ENCODE results near the gene FTO.

- TF ChIP-seq POLR2AphosphoS5 (IDR thresholded peaks at IDR 0.05; ENCODE audit: low read depth, low read length) (no peak), REST (IDR thresholded peaks at IDR 0.05; ENCODE audit: insufficient read depth in 1 of 2, low read depth in 2 of 2, low read length in 2 of 2) (no peak), TAF1 (IDR thresholded peaks at IDR 0.05; ENCODE audit: borderline replicate concordance, insufficient read depth, low read length) (no peak), FOXP2 (optimal IDR thresholded peaks at IDR 0.05; ENCODE audit: borderline replicate concordance, extremely low read depth, extremely low read length, insufficient read depth) (no peak)
These were observed 195.5 kb downstream of the FTO start for GRCh38 chr16:53899431-53899830.

Measured in PFSK-1 (cell line).